Measurements from ENCODE around the gene SNRNP35. TPM values are rescaled to one million over a fixed set of nuclear protein-coding genes. Genes with fewer than 3 reads are reported as not detected.
"Not testable (repeated sequence)": the region's sequence is repeated elsewhere in the genome, so short reads cannot be mapped to it uniquely, and the experiment has no call there.

The SNRNP35 gene
- total RNA-seq, 4 donors from 2014 or later, result 19.1 to 36.3 (median 21.4) TPM

GRCh38 chr12:123479442-123480180 is 21.7 kb downstream of the SNRNP35 start:
- 82% methylated on average over 12 to 14 of the region's 14 CpGs for WGBS, 2 donors
- no peak for TF ChIP-seq POLR2A (IDR thresholded peaks at IDR 0.05)
- TF ChIP-seq CTCF (IDR thresholded peaks at IDR 0.05), result no peak
- DNase-seq, result no peak
- Histone ChIP-seq H3K27me3 (no peaks in the 10 kb centered on the region), H3K27ac (peak overlapping the region; percentile 33 to 82 (median 69)), H3K36me3 (peaks cover 0 to 3% of the 10 kb centered on the region in 2 donors), H3K4me1 (peaks cover 20 to 48% of the 10 kb centered on the region in 2 donors), H3K4me3 (replicated peaks in 1 of 3) (no peak overlapping the region), H3K9me3 (no peaks in the 10 kb centered on the region)
- intact Hi-C loops (cut with DNase I), result loop anchor here (10.0 kb wide), 1 partner anchor 55 kb away; the partner anchor contains the start of gene RILPL1

GRCh38 chr12:123481251-123481650 is 23.3 kb downstream of the SNRNP35 start:
- H3K9me3 ChIP-seq; H3K27ac ChIP-seq; H3K4me3 ChIP-seq (replicated peaks in 1 of 3); intact Hi-C loops (cut with DNase I); DNase-seq; H3K27me3 ChIP-seq; H3K36me3 ChIP-seq: not testable (repeated sequence)
- peaks cover 17 to 42% of the 10 kb centered on the region in 2 donors for H3K4me1 ChIP-seq
- WGBS, 2 donors, result 92% methylated on average over 5 of the region's 5 CpGs

- Histone ChIP-seq H3K9me3 (no peaks in the 10 kb centered on the region), H3K36me3 (peaks cover 3 to 9% of the 10 kb centered on the region in 2 donors), H3K27ac (no peak overlapping the region), H3K27me3 (no peaks in the 10 kb centered on the region), H3K4me1 (peaks cover 9 to 26% of the 10 kb centered on the region in 2 donors), H3K4me3 (replicated peaks in 1 of 3) (no peak overlapping the region)
- DNase-seq, result no peak
- WGBS, 2 donors, result 90 to 92% methylated on average over 6 of the region's 6 CpGs
- no peak for TF ChIP-seq CTCF (IDR thresholded peaks at IDR 0.05)
- TF ChIP-seq POLR2A (IDR thresholded peaks at IDR 0.05), result no peak
- intact Hi-C loops (cut with DNase I), result loop anchor here (2.0 kb wide), 1 partner anchor 52 kb away; no protein-coding TSS in a partner anchor
These were observed 24.9 kb downstream of the SNRNP35 start for GRCh38 chr12:123482876-123483275.

GRCh38 chr12:123483602-123484248 is 25.8 kb downstream of the SNRNP35 start:
- Histone ChIP-seq H3K4me1 (peaks cover 5 to 18% of the 10 kb centered on the region in 2 donors), H3K36me3 (peaks cover 3 to 9% of the 10 kb centered on the region in 2 donors), H3K27ac (no peak overlapping the region), H3K9me3 (no peaks in the 10 kb centered on the region), H3K27me3 (no peaks in the 10 kb centered on the region), H3K4me3 (replicated peaks in 1 of 3) (no peak overlapping the region)
- TF ChIP-seq POLR2A (IDR thresholded peaks at IDR 0.05) (no peak), CTCF (IDR thresholded peaks at IDR 0.05) (no peak)
- no peak for DNase-seq
- 77 to 85% methylated on average over 16 to 18 of the region's 18 CpGs for WGBS, 2 donors
- intact Hi-C loops (cut with DNase I), result loop anchor here (2.0 kb wide), 1 partner anchor 53 kb away; no protein-coding TSS in a partner anchor

GRCh38 chr12:123485756-123486155 is 27.8 kb downstream of the SNRNP35 start:
- H3K4me3 ChIP-seq (replicated peaks in 1 of 3), result no peak overlapping the region
- 87 to 90% methylated on average over 12 to 14 of the region's 14 CpGs for WGBS, 2 donors
- H3K36me3 ChIP-seq, result peaks cover 3 to 9% of the 10 kb centered on the region in 2 donors
- no peaks in the 10 kb centered on the region for H3K4me1 ChIP-seq
- DNase-seq, result no peak
- no peak overlapping the region for H3K27ac ChIP-seq
- TF ChIP-seq CTCF (IDR thresholded peaks at IDR 0.05), result no peak
- TF ChIP-seq POLR2A (IDR thresholded peaks at IDR 0.05), result no peak
- intact Hi-C loops (cut with DNase I), result no loop called here
- no peaks in the 10 kb centered on the region for H3K27me3 ChIP-seq
- H3K9me3 ChIP-seq, result no peaks in the 10 kb centered on the region
